HepG2 (cell line): ENCODE data around the gene CAMTA2. TPM values are rescaled to one million over a fixed set of nuclear protein-coding genes. Genes with fewer than 3 reads are reported as not detected.

ENCODE experiments used
- ATF1 ChIP-seq: IDR thresholded peaks from 2 replicates; pipeline ENCODE4 v1.6.1; 2016; ENCODE audit warnings: mild to moderate bottlenecking, control low read depth
- FOXO1 ChIP-seq: sonication (generic); formaldehyde crosslinking; IDR thresholded peaks from 2 replicates; pipeline ENCODE4 v1.4.0; 2020; ENCODE audit warnings: missing genetic modification reagents
- HNF4A ChIP-seq: sonication (generic); formaldehyde crosslinking; IDR thresholded peaks from 2 replicates; pipeline ENCODE4 v1.4.0; 2020; ENCODE audit warnings: missing genetic modification reagents
- ISL2 ChIP-seq: sonication (generic); formaldehyde crosslinking; IDR thresholded peaks from 2 replicates; pipeline ENCODE4 v1.5.0; 2020; ENCODE audit warnings: missing genetic modification reagents
- POLR2G ChIP-seq: fragments of 200-400 bp; formaldehyde crosslinking; IDR thresholded peaks from 2 replicates; pipeline ENCODE4 v1.6.1; 2018; ENCODE audit warnings: mild to moderate bottlenecking, low read depth, low read length, moderate library complexity
- SOX6 ChIP-seq, 2 experiments: fragments of 450-650 bp in 1 of 2; sonication (generic) in 1 of 2; formaldehyde crosslinking in 1 of 2; IDR thresholded peaks; 2 replicates each; pipeline versions ENCODE4 v1.4.0 to v1.6.1; 2017 to 2020; ENCODE audit warnings: antibody characterized with exemption in 1 of 2, mild to moderate bottlenecking in 1 of 2, missing genetic modification reagents in 1 of 2
- SP5 ChIP-seq: IDR thresholded peaks from 2 replicates; pipeline ENCODE4 v1.6.1; 2016; ENCODE audit warnings: low read depth, borderline replicate concordance
- TARDBP ChIP-seq: sonication (generic); formaldehyde crosslinking; IDR thresholded peaks from 2 replicates; pipeline ENCODE4 v1.8.0; 2022; ENCODE audit warnings: mild to moderate bottlenecking, missing genetic modification reagents
- TBL1XR1 ChIP-seq: fragments of 150-350 bp; IDR thresholded peaks from 2 replicates; pipeline ENCODE4 v1.6.1; 2014; ENCODE audit warnings: borderline replicate concordance, low read length; ENCODE audit not compliant: partially characterized antibody
- TEAD3 ChIP-seq: optimal IDR thresholded peaks from 2 replicates; pipeline ENCODE3; 2016; ENCODE audit warnings: borderline replicate concordance
- YEATS4 ChIP-seq: sonication (generic); formaldehyde crosslinking; IDR thresholded peaks from 2 replicates; pipeline ENCODE4 v1.4.0; 2020; ENCODE audit warnings: missing genetic modification reagents, borderline replicate concordance
- ZNF205 ChIP-seq: IDR thresholded peaks from 2 replicates; pipeline ENCODE4 v1.6.1; 2018; ENCODE audit warnings: missing biosample characterization, missing genetic modification reagents
- polyA plus RNA-seq, 8 experiments: library from polyadenylated mRNA; depleted of rRNA in 3 of 8; stranded (reverse) in 7 of 8; unstranded in 1 of 8; fragments of >200 nt; fragmentation: Illumina TruSeq in 4 of 8; extraction: Trizol in 4 of 8; gene quantifications; 2 replicates each; pipeline versions ENCODE4 v1.2.1 to v1.2.3, GENCODE V29; 2011 to 2016; ENCODE audit warnings: low read depth in 4 of 8, missing spikeins in 1 of 8, mixed read lengths in 1 of 8; ENCODE audit not compliant: insufficient read depth in 1 of 8
- total RNA-seq, 5 experiments: library from RNA; depleted of rRNA; stranded (reverse); fragments of >200 nt; fragmentation: Illumina TruSeq; extraction: Trizol; gene quantifications; 2 replicates each; pipeline ENCODE4 v1.2.3, GENCODE V29; 2016; ENCODE audit warnings: low read depth in 1 of 5
- TF ChIP-seq, protein P1 (sequence below): sonication (generic); formaldehyde crosslinking; IDR thresholded peaks from 2 replicates; pipeline ENCODE4 v1.4.0; 2020; ENCODE audit warnings: missing genetic modification reagents, borderline replicate concordance
- TF ChIP-seq, protein P2 (sequence below): IDR thresholded peaks from 2 replicates; pipeline ENCODE4 v1.6.1; 2016; ENCODE audit warnings: low read depth, borderline replicate concordance
- TF ChIP-seq, protein P3 (sequence below): sonication (generic); formaldehyde crosslinking; IDR thresholded peaks from 2 replicates; pipeline ENCODE4 v1.5.1; 2020; ENCODE audit warnings: mild to moderate bottlenecking, missing genetic modification reagents, borderline replicate concordance
- TF ChIP-seq, protein P4 (sequence below): IDR thresholded peaks from 2 replicates; pipeline ENCODE4 v1.6.1; 2016; ENCODE audit warnings: missing compliant biosample characterization, missing genetic modification reagents, borderline replicate concordance
- TF ChIP-seq, protein P5 (sequence below): sonication (generic); formaldehyde crosslinking; IDR thresholded peaks from 2 replicates; pipeline ENCODE4 v1.4.0; 2020; ENCODE audit warnings: low read depth, mild to moderate bottlenecking, missing genetic modification reagents
- TF ChIP-seq, protein P6 (sequence below): sonication (generic); formaldehyde crosslinking; IDR thresholded peaks from 2 replicates; pipeline ENCODE4 v1.5.0; 2020; ENCODE audit warnings: missing genetic modification reagents, mild to moderate bottlenecking, borderline replicate concordance

The CAMTA2 gene
- total and polyA plus RNA-seq, 2 of the 13 experiments (the other 11 are each of a cell fraction or from before 2014, with no cell fraction given): 4.1 to 7.1 TPM

DNA sequence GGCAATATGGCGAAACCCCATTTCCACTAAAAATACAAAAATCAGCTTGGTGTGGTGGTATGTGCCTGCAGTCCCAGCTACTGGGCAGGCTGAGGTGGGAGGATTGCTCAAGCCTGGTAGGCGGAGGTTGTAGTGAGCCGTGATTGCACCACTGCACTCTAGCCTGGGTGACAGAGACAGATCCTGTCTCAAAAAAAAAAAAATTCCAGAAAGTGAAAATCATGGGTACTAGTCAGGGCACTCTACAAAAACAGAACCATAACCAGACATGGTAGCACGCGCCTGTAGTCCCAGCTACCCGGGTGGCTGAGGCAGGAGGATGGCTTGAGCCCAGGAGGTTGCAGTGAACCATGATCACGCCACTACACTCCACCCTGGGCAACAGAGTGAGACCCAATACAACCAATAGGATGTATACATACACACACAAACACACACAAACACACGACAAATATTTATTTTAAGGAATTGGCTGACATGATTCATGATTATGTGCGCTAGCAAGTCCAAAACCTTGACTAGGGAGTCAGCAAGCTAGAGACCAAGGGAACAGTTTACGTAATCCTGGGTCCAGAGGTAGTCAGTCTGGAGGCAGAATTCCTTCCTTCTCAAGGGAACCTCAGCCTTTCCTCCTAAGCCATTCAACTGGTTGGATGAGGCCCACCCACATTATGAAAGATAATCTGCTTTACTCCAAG, 67.0 kb downstream of the CAMTA2 start (continued):
- TF ChIP-seq, protein P1, sequence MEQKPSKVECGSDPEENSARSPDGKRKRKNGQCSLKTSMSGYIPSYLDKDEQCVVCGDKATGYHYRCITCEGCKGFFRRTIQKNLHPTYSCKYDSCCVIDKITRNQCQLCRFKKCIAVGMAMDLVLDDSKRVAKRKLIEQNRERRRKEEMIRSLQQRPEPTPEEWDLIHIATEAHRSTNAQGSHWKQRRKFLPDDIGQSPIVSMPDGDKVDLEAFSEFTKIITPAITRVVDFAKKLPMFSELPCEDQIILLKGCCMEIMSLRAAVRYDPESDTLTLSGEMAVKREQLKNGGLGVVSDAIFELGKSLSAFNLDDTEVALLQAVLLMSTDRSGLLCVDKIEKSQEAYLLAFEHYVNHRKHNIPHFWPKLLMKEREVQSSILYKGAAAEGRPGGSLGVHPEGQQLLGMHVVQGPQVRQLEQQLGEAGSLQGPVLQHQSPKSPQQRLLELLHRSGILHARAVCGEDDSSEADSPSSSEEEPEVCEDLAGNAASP (CRISPR knock-in tag): no peak
- peak; percentile 5 for TF ChIP-seq TBL1XR1
- TF ChIP-seq POLR2G: no peak
- 0 out of 2 replicates have a peak, but pooled peaks have one; percentile 51 for TF ChIP-seq HNF4A (CRISPR knock-in tag)
- TF ChIP-seq SP5 (CRISPR knock-in tag): peak; percentile 13; the same call in 1 of the 2 replicates
- TF ChIP-seq, protein P2, sequence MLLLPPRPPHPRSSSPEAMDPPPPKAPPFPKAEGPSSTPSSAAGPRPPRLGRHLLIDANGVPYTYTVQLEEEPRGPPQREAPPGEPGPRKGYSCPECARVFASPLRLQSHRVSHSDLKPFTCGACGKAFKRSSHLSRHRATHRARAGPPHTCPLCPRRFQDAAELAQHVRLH (CRISPR knock-in tag): 0 out of 2 replicates have a peak, but pooled peaks have one; percentile 41
- TF ChIP-seq YEATS4 (CRISPR knock-in tag): no peak; the same call in 1 of the 2 replicates
- TF ChIP-seq ISL2 (CRISPR knock-in tag): no peak
- TF ChIP-seq TEAD3: peak; percentile 65
- TF ChIP-seq, protein P3, sequence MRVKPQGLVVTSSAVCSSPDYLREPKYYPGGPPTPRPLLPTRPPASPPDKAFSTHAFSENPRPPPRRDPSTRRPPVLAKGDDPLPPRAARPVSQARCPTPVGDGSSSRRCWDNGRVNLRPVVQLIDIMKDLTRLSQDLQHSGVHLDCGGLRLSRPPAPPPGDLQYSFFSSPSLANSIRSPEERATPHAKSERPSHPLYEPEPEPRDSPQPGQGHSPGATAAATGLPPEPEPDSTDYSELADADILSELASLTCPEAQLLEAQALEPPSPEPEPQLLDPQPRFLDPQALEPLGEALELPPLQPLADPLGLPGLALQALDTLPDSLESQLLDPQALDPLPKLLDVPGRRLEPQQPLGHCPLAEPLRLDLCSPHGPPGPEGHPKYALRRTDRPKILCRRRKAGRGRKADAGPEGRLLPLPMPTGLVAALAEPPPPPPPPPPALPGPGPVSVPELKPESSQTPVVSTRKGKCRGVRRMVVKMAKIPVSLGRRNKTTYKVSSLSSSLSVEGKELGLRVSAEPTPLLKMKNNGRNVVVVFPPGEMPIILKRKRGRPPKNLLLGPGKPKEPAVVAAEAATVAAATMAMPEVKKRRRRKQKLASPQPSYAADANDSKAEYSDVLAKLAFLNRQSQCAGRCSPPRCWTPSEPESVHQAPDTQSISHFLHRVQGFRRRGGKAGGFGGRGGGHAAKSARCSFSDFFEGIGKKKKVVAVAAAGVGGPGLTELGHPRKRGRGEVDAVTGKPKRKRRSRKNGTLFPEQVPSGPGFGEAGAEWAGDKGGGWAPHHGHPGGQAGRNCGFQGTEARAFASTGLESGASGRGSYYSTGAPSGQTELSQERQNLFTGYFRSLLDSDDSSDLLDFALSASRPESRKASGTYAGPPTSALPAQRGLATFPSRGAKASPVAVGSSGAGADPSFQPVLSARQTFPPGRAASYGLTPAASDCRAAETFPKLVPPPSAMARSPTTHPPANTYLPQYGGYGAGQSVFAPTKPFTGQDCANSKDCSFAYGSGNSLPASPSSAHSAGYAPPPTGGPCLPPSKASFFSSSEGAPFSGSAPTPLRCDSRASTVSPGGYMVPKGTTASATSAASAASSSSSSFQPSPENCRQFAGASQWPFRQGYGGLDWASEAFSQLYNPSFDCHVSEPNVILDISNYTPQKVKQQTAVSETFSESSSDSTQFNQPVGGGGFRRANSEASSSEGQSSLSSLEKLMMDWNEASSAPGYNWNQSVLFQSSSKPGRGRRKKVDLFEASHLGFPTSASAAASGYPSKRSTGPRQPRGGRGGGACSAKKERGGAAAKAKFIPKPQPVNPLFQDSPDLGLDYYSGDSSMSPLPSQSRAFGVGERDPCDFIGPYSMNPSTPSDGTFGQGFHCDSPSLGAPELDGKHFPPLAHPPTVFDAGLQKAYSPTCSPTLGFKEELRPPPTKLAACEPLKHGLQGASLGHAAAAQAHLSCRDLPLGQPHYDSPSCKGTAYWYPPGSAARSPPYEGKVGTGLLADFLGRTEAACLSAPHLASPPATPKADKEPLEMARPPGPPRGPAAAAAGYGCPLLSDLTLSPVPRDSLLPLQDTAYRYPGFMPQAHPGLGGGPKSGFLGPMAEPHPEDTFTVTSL (CRISPR knock-in tag): no peak
- TF ChIP-seq, protein P4, sequence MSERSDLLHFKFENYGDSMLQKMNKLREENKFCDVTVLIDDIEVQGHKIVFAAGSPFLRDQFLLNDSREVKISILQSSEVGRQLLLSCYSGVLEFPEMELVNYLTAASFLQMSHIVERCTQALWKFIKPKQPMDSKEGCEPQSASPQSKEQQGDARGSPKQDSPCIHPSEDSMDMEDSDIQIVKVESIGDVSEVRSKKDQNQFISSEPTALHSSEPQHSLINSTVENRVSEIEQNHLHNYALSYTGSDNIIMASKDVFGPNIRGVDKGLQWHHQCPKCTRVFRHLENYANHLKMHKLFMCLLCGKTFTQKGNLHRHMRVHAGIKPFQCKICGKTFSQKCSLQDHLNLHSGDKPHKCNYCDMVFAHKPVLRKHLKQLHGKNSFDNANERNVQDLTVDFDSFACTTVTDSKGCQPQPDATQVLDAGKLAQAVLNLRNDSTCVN (CRISPR knock-in tag): peak; percentile 92; the same call in 1 of the 2 replicates
- TF ChIP-seq, protein P5, sequence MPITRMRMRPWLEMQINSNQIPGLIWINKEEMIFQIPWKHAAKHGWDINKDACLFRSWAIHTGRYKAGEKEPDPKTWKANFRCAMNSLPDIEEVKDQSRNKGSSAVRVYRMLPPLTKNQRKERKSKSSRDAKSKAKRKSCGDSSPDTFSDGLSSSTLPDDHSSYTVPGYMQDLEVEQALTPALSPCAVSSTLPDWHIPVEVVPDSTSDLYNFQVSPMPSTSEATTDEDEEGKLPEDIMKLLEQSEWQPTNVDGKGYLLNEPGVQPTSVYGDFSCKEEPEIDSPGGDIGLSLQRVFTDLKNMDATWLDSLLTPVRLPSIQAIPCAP (CRISPR knock-in tag): no peak
- no peak for TF ChIP-seq ATF1 (CRISPR knock-in tag)
- peak; percentile 3; the same call in 1 of the 2 replicates for TF ChIP-seq FOXO1 (CRISPR knock-in tag)
- TF ChIP-seq SOX6 (IDR thresholded peaks at IDR 0.05): no peak
- peak; percentile 26; the same call in 1 of the 2 replicates for TF ChIP-seq SOX6 (CRISPR knock-in tag; IDR thresholded peaks at IDR 0.05)
- peak; percentile 47; the same call in 1 of the 2 replicates for TF ChIP-seq ZNF205 (CRISPR knock-in tag)
- TF ChIP-seq TARDBP (CRISPR knock-in tag): 0 out of 2 replicates have a peak, but pooled peaks have one; percentile 32
- TF ChIP-seq, protein P6, sequence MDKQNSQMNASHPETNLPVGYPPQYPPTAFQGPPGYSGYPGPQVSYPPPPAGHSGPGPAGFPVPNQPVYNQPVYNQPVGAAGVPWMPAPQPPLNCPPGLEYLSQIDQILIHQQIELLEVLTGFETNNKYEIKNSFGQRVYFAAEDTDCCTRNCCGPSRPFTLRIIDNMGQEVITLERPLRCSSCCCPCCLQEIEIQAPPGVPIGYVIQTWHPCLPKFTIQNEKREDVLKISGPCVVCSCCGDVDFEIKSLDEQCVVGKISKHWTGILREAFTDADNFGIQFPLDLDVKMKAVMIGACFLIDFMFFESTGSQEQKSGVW (CRISPR knock-in tag): no peak
